Muscle of leg (tissue), 11 donors: ENCODE data around the gene SERPINB2. TPM values are rescaled to one million over a fixed set of nuclear protein-coding genes. Genes with fewer than 3 reads are reported as not detected.

Experiments used
- DNase-seq: peaks from one replicate; pipeline ENCODE4 v3.0.0; 2013
- H3K27ac ChIP-seq: one replicate; pipeline ENCODE4 v1.5.1; 2013; ENCODE audit warnings: mild to moderate bottlenecking, low read length, control low read depth
- H3K27me3 ChIP-seq: one replicate; pipeline ENCODE4 v1.6.1; 2013; ENCODE audit warnings: low read length; ENCODE audit not compliant: control insufficient read depth, insufficient read depth
- H3K36me3 ChIP-seq: one replicate; pipeline ENCODE4 v1.6.1; 2013; ENCODE audit warnings: low read length; ENCODE audit not compliant: control insufficient read depth, insufficient read depth
- H3K4me1 ChIP-seq: one replicate; pipeline ENCODE4 v1.6.1; 2013; ENCODE audit warnings: low read length; ENCODE audit not compliant: control insufficient read depth, insufficient read depth
- H3K4me3 ChIP-seq: one replicate; pipeline ENCODE4 v1.5.1; 2013; ENCODE audit warnings: low read length, control low read depth
- H3K9me3 ChIP-seq: replicated peaks from 2 replicates; pipeline ENCODE4 v1.6.1; 2013; ENCODE audit warnings: low read depth, low read length; ENCODE audit not compliant: control insufficient read depth
- WGBS: methylation state at CpG from one replicate; pipeline ENCODE4 v1.1.5; 2013; ENCODE audit warnings: missing lambda C conversion rate; ENCODE audit not compliant: insufficient coverage; 5-methylcytosine and 5-hydroxymethylcytosine counted together
- polyA plus RNA-seq, 8 donors: library from polyadenylated mRNA; unstranded; fragments of 120-200 nt; gene quantifications; one replicate each; pipeline versions ENCODE4 v1.2.1 to v1.2.3, GENCODE V29; 2013; ENCODE audit warnings: inconsistent platforms in 1 of 8, low replicate concordance in 1 of 8; ENCODE audit not compliant: insufficient read length in 8 of 8, insufficient read depth in 1 of 8
- total RNA-seq: library from RNA; stranded (reverse); fragments of 120-200 nt; gene quantifications from one replicate; pipeline ENCODE4 v1.2.4, GENCODE V29; 2013

SERPINB2 gene
- total and polyA plus RNA-seq, 9 donors, result 0.10 to 29.4 (median 0.17) TPM; not detected in 1

DNA sequence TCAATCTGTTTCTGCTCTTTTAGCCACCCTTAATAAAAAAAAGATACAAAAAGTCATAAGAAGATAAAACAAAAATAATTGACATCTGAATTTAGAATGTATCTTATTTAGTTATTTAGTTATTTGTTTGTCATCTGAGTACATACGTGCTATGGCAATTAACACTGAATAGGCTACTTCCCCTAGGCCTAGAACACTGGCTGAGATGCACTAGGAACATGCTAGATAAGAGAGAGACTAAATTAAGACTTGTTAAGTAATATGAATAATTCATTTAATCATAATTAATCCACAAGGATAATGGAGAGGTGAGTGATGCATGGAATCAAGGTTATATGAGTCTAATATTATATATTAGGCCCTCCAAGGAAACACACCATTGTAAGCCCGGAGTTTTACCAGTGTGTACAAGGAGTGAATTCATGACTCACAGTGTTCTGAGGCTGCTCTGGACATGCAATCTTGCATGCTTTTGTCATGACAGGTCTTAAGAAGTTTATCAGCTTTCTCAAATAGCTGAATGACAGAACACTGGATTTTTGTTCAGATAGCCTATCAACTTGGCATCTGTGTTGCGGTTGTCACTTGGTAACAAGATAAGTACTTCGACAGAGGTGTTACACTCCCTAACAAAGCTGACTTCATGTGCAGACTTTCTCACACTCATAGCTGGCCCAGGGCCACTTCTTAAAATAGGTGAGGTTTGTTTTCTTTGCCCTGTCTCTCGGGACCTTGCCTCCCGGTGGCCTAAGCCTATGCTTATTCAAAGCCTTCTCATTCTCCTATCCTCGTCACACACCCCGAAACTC is 5.0 kb upstream of the SERPINB2 start:
- no peak for DNase-seq

DNA sequence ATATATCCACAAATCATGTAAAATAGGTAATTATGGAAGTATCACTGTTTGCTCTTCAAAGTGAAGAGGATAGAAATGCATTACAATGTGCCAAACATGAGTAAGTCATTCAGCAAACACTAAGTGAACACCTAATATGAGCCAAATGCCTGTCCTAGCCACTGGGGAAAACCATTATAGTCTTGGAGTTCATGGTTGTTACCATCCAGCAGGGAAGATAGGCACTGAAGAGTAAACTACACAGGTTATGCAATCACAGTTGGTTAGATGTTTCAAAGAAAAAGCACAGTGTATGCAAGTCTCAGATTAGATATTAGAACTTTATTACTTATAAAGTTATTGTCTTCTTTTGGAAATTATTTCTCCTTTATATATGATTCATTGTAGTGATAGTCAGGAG is 3.9 kb upstream of the SERPINB2 start:
- Histone ChIP-seq H3K9me3 (no peaks in the 10 kb centered on the region), H3K4me3 (no peak overlapping the region), H3K27ac (no peak overlapping the region), H3K36me3 (no peaks in the 10 kb centered on the region), H3K4me1 (no peaks in the 10 kb centered on the region), H3K27me3 (no peaks in the 10 kb centered on the region)
- no peak for DNase-seq

More for the DNA sequence above, 5.0 kb upstream of the SERPINB2 start:
- Histone ChIP-seq H3K36me3 (no peaks in the 10 kb centered on the region), H3K9me3 (no peaks in the 10 kb centered on the region), H3K4me1 (no peaks in the 10 kb centered on the region), H3K27me3 (no peaks in the 10 kb centered on the region), H3K4me3 (no peak overlapping the region), H3K27ac (no peak overlapping the region)
- WGBS, result 87% methylated on average over 3 of the region's 8 CpGs

DNA sequence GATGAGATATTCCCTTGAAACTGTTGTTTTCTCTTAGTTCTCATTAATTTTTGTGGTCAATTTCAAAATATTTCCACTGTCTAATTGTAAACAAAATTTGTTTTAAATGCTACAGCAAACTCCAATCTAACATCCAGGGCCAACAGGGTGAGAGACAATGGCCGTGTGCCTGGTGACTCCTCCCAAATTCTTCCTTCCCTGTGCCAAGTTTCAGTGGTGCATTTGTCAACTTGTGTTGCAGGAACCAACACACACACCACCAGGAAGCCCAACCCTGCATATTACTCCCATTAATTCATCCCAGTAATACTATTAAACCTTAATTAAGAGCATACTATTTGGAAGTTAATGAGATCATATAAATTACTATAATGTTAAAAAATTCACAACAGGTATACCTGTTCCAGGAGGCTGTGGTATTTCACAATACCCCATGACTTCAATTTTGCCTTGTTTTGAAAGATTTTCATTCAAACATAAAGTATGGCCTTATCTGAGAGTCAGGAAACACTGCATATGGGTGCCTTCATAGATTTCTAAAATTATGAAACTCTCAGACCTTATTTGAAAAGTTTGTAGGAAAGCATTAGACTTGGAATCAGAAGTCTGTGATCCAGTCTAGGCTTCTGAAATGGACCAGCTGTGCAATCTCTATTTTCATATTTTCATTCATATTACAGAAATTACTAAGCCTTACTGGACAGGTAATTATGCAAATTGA is 1.1 kb downstream of the SERPINB2 start:
- no CpG with 5 or more reads among the region's 1 CpG for WGBS
- no peaks in the 10 kb centered on the region for H3K27me3 ChIP-seq
- no peaks in the 10 kb centered on the region for H3K4me1 ChIP-seq
- H3K36me3 ChIP-seq, result no peaks in the 10 kb centered on the region
- no peak overlapping the region for H3K4me3 ChIP-seq
- H3K27ac ChIP-seq, result no peak overlapping the region
- no peaks in the 10 kb centered on the region for H3K9me3 ChIP-seq
- DNase-seq, result no peak

DNA sequence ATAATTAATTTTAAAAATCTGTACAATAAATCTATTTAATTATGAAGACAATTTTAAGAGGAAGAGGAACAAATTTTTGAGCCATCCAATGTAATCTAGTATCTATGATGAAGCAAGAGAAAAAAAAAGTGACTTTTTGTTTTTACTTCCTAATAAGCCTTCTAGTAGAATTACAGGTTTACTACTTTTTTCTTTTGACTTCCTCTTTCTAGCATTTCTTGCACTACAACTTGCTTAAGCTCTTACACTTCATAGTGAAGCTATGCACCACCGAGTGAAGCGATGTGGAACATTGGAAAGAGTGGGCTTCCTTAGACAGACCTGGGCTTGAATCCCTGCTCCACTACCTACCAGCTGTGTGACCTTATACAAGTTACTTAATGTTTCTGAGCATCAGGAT is 2.1 kb downstream of the SERPINB2 start:
- no CpG with 5 or more reads among the region's 2 CpGs for WGBS
- Histone ChIP-seq H3K36me3 (no peaks in the 10 kb centered on the region), H3K9me3 (no peaks in the 10 kb centered on the region), H3K4me3 (no peak overlapping the region), H3K27me3 (no peaks in the 10 kb centered on the region), H3K27ac (no peak overlapping the region), H3K4me1 (no peaks in the 10 kb centered on the region)
- no peak for DNase-seq

DNA sequence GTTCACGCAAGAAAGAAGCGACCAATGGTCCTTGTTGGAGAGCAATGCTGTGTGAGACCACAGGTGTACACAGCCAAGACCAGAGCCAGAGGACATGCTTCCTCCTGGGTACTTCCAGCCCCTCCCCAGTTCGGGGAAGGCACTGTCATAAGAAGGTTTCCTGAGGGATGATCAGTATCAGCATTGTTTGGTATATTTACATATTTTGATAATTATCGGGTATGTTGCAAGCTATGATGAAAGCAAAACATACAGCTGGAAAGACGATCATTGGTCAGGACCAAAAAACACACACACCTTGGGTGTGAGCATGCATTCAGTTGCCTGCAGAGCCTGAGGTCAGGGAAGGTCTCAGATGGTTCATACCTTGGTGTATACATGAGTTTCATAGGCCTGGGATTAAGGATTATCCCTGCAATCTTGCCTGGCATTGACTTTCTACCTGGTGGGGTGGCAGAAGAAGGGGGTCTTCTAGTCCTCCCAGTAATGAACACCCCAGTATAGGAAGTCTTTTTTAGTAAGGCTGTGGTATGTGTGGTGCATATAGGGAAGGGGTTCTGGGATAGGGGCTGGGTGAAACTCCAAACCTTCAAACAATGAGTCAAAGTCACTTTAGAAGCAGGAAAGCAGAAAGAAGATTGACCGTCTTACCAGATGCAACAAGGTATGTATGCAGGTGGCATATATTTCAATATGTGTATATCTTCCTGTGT is 2.9 kb downstream of the SERPINB2 start:
- H3K4me1 ChIP-seq, result no peaks in the 10 kb centered on the region

DNA sequence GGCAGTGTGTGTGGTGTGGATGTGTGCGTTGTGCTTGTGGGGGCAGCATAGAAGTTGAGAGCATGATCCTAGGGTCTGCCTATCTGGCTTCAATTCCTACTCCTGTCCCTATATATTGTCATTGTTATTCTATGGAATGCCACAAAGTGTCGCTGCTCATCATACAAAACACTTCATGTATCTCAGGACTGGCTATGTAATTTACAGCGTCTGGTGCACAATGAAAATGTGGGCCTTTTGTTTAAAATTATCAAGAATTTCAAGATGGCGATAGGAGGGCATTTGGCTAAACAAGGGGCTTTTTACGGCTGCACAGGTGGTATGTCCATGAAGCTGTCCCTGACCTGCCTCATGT is 3.4 kb downstream of the SERPINB2 start:
- DNase-seq, result peak; percentile 5
- no peak overlapping the region for H3K27ac ChIP-seq
- H3K36me3 ChIP-seq, result no peaks in the 10 kb centered on the region
- no peak overlapping the region for H3K4me3 ChIP-seq
- 100% methylated on average over 1 of the region's 5 CpGs for WGBS
- no peaks in the 10 kb centered on the region for H3K9me3 ChIP-seq
- H3K4me1 ChIP-seq, result no peaks in the 10 kb centered on the region
- no peaks in the 10 kb centered on the region for H3K27me3 ChIP-seq

More for the DNA sequence above, 2.9 kb downstream of the SERPINB2 start:
- WGBS, result 100% methylated on average over 1 of the region's 6 CpGs
- Histone ChIP-seq H3K36me3 (no peaks in the 10 kb centered on the region), H3K4me3 (no peak overlapping the region), H3K27me3 (no peaks in the 10 kb centered on the region), H3K9me3 (no peaks in the 10 kb centered on the region), H3K27ac (no peak overlapping the region)
- no peak for DNase-seq

DNA sequence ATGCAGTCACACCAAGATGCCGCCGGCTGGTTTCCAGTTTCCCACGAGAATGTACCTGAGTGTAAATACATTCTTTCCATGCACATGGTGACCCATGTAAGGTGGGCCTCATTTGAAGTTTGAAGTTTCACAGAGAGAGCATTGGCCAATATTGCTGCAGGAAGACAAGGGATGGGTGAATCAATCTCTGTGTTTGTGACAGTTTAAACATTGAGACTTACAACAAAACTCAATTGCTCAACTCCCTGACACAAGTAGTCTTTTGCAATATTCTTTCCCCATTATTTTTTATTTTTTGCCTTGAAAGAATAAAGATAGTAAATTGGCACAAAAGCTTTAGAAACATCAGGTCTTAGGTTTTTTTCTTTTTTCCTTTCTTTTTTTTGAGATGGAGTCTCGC is 5.1 kb downstream of the SERPINB2 start:
- Histone ChIP-seq H3K27ac (no peak overlapping the region), H3K36me3 (no peaks in the 10 kb centered on the region), H3K9me3 (no peaks in the 10 kb centered on the region), H3K27me3 (no peaks in the 10 kb centered on the region), H3K4me3 (no peak overlapping the region), H3K4me1 (no peaks in the 10 kb centered on the region)
- WGBS, result 78% methylated on average over 4 of the region's 4 CpGs
- no peak for DNase-seq

DNA sequence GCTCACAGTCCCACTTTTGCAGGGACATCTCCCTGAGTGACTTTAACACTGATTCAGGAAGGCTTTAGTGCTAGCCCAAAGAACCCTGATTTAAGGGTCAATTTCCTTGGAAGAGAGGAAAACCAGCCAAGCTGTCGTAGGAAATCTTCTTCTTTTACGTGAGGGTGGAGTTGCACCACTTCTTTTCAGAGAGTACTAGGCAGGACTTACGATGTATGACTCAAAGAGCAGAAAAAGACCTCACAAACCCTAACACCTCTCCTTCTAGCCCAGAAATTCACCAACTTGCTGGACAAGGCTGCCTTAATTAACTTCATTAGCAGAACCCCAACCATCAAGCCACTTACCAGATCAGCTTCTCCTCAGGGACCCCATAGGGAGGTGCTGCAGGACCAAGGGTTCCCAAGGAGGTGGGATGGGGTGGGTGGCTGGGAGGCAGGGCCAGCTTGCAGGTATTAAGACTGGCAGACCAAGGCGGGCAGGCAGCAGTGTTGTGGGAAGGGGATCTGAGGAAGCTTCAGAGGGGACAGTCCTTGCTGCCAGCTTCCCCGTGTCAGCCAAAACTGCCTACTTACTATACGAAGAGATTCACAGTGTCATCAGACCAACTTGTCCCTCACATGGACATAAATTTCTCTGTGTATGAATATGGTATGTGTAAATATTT is 6.7 kb downstream of the SERPINB2 start:
- Histone ChIP-seq H3K27ac (no peak overlapping the region), H3K4me3 (no peak overlapping the region), H3K9me3 (no peaks in the 10 kb centered on the region), H3K36me3 (no peaks in the 10 kb centered on the region), H3K4me1 (no peaks in the 10 kb centered on the region), H3K27me3 (no peaks in the 10 kb centered on the region)
- WGBS, result 83% methylated on average over 1 of the region's 6 CpGs
- DNase-seq, result no peak

DNA sequence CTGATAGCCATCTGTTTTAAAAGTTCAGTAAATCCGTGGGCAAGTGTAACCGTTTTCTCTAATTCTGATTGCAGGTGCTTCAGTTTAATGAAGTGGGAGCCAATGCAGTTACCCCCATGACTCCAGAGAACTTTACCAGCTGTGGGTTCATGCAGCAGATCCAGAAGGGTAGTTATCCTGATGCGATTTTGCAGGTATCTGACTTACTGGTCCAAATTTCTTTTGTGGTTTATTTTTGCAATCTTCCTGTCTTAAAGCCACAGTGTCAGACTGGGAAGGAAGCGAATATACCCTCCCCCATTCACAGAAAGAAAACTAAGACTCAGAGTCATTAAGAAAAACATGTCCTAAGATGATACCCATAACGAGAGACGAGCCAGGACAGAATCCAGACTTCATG is 7.7 kb downstream of the SERPINB2 start:
- H3K9me3 ChIP-seq, result no peaks in the 10 kb centered on the region
- no peaks in the 10 kb centered on the region for H3K36me3 ChIP-seq
- 46% methylated on average over 2 of the region's 6 CpGs for WGBS
- no peaks in the 10 kb centered on the region for H3K27me3 ChIP-seq
- H3K4me1 ChIP-seq, result no peaks in the 10 kb centered on the region
- no peak for DNase-seq
- H3K4me3 ChIP-seq, result no peak overlapping the region
- H3K27ac ChIP-seq, result no peak overlapping the region

DNA sequence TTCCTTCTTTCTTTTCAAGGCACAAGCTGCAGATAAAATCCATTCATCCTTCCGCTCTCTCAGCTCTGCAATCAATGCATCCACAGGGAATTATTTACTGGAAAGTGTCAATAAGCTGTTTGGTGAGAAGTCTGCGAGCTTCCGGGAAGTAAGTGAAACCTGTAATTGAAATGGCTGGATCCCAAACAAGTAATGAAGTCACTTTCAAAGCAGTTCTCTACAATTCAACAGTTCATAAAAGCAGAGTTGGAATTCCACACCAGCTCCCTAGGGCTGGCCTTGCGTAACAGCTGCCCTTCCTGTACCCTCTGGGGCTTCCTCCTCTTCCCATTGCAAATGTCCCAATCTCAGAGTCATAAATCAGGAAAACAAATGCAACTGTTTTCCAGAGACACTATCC is 9.6 kb downstream of the SERPINB2 start:
- 11% methylated on average over 1 of the region's 4 CpGs for WGBS
- Histone ChIP-seq H3K27ac (no peak overlapping the region), H3K4me3 (no peak overlapping the region), H3K36me3 (no peaks in the 10 kb centered on the region), H3K27me3 (no peaks in the 10 kb centered on the region), H3K4me1 (no peaks in the 10 kb centered on the region), H3K9me3 (no peaks in the 10 kb centered on the region)
- no peak for DNase-seq
